B cell (primary cell): ENCODE data around the gene GMNC. TPM values are rescaled to one million over a fixed set of nuclear protein-coding genes. Genes with fewer than 3 reads are reported as not detected.

Experiments
- ATAC-seq: fragments of 200-7000 bp; cut with Tn5 transposase; one replicate; pipeline ENCODE4 v1.10.0; 2021; ENCODE audit warnings: low read depth, mild to moderate bottlenecking, moderate number of reproducible peaks, moderate library complexity
- CTCF ChIA-PET: fragments of 350-600 bp; sonication (Branson Sonifier 250); formaldehyde crosslinking; loops from one replicate; lab custom pipeline; 2021; ENCODE audit warnings: antibody characterized with exemption, inconsistent platforms; lab: Charles Lee
- POLR2A ChIA-PET: fragments of 350-600 bp; sonication (Branson Sonifier 250); formaldehyde crosslinking; loops from one replicate; lab custom pipeline; 2021; ENCODE audit warnings: antibody characterized with exemption; lab: Charles Lee
- DNase-seq: peaks from one replicate; pipeline ENCODE4 v3.0.0; 2013
- H2AFZ ChIP-seq: 2 replicates; pipeline ENCODE4 v1.6.1; 2012; ENCODE audit warnings: mild to moderate bottlenecking, low read depth, low read length; ENCODE audit not compliant: insufficient read depth, poor library complexity, severe bottlenecking
- H3K27ac ChIP-seq, 2 donors: 1 replicate in 1 of 2; 2 replicates in 1 of 2; pipeline ENCODE4 v1.5.1; 2012 to 2013; ENCODE audit warnings: low read length in 2 of 2, mild to moderate bottlenecking in 2 of 2, moderate library complexity in 1 of 2
- H3K27me3 ChIP-seq, 4 experiments: fragments of 200-600 bp in 1 of 4; sonication (generic) in 1 of 4; replicated peaks in 1 of 4; 1 replicate in 2 of 4; 2 replicates in 2 of 4; pipeline versions ENCODE4 v1.6.1 to v1.7.0; 2013 to 2016; ENCODE audit warnings: low read length in 3 of 4, mild to moderate bottlenecking in 2 of 4, mixed read lengths in 1 of 4, moderate library complexity in 1 of 4; ENCODE audit not compliant: insufficient read depth in 4 of 4, control insufficient read depth in 3 of 4; ENCODE audit errors: control extremely low read depth in 1 of 4
- H3K36me3 ChIP-seq, 2 experiments: replicated peaks in 1 of 2; 1 replicate in 1 of 2; 2 replicates in 1 of 2; pipeline versions ENCODE4 v1.6.1 to v1.7.1; 2013; ENCODE audit warnings: low read length in 1 of 2; ENCODE audit not compliant: insufficient read depth in 2 of 2, control insufficient read depth in 1 of 2; ENCODE audit errors: control extremely low read depth in 1 of 2, extremely low read depth in 1 of 2
- H3K4me1 ChIP-seq, 2 donors: fragments of 200-600 bp in 1 of 2; sonication (generic) in 1 of 2; 1 replicate in 1 of 2; 2 replicates in 1 of 2; pipeline versions ENCODE4 v1.5.1 to v1.6.1; 2013 to 2017; ENCODE audit warnings: low read length in 2 of 2; ENCODE audit not compliant: control insufficient read depth in 2 of 2, insufficient read depth in 2 of 2
- H3K4me2 ChIP-seq: replicated peaks from 2 replicates; pipeline ENCODE3; 2012; ENCODE audit warnings: mild to moderate bottlenecking, low read depth, low read length; ENCODE audit not compliant: poor library complexity, severe bottlenecking
- H3K4me3 ChIP-seq, 5 experiments: fragments of 200-600 bp in 1 of 5; sonication (generic) in 1 of 5; 1 replicate in 3 of 5; 2 replicates in 2 of 5; pipeline versions ENCODE4 v1.5.1 to v1.7.0; 2011 to 2016; ENCODE audit warnings: low read length in 4 of 5, mild to moderate bottlenecking in 4 of 5, low read depth in 2 of 5, control low read depth in 1 of 5, moderate library complexity in 1 of 5; ENCODE audit not compliant: insufficient read depth in 1 of 5; ENCODE audit errors: control extremely low read depth in 1 of 5, extremely low read depth in 1 of 5
- H3K79me2 ChIP-seq: fragments of 200-600 bp; sonication (generic); one replicate; pipeline ENCODE4 v1.6.0; 2016; ENCODE audit warnings: low read length; ENCODE audit not compliant: control insufficient read depth, insufficient read depth
- H3K9ac ChIP-seq: fragments of 200-600 bp; sonication (generic); 2 replicates; pipeline ENCODE4 v1.6.1; 2017; ENCODE audit warnings: mild to moderate bottlenecking, low read length, moderate library complexity
- H3K9me3 ChIP-seq, 3 donors: one replicate each; pipeline versions ENCODE4 v1.6.1 to v1.7.1; 2013; ENCODE audit warnings: low read length in 2 of 3; ENCODE audit not compliant: control insufficient read depth in 2 of 3, insufficient read depth in 1 of 3; ENCODE audit errors: control extremely low read depth in 1 of 3
- H4K20me1 ChIP-seq: 2 replicates; pipeline ENCODE4 v1.6.0; 2012; ENCODE audit warnings: mild to moderate bottlenecking, low read length; ENCODE audit not compliant: insufficient read depth, control insufficient read depth, poor library complexity, severe bottlenecking
- H3K27ac Mint-ChIP-seq: one replicate; pipeline ENCODE4 v1.8.0; 2021; ENCODE audit warnings: mixed read lengths
- H3K27me3 Mint-ChIP-seq: one replicate; pipeline ENCODE4 v1.8.0; 2021; ENCODE audit warnings: mixed read lengths
- H3K4me1 Mint-ChIP-seq: one replicate; pipeline ENCODE4 v1.8.0; 2021; ENCODE audit warnings: mixed read lengths
- H3K4me3 Mint-ChIP-seq: one replicate; pipeline ENCODE4 v1.8.0; 2021; ENCODE audit warnings: mixed read lengths
- H3K9me3 Mint-ChIP-seq: one replicate; pipeline ENCODE4 v1.8.0; 2022; ENCODE audit warnings: mixed read lengths; ENCODE audit not compliant: insufficient read depth
- EZH2 ChIP-seq: IDR thresholded peaks from 2 replicates; pipeline ENCODE4 v1.6.1; 2012; ENCODE audit warnings: borderline replicate concordance, low read depth, mild to moderate bottlenecking, moderate library complexity, low read length; ENCODE audit not compliant: insufficient read depth, poor library complexity, severe bottlenecking
- WGBS: methylation state at CpG from one replicate; pipeline ENCODE4 v1.1.5; 2013; ENCODE audit warnings: missing lambda C conversion rate; ENCODE audit not compliant: insufficient coverage; 5-methylcytosine and 5-hydroxymethylcytosine counted together
- intact Hi-C: fragments of 100-400 bp; cut with micrococcal nuclease; formaldehyde crosslinking; loops from one replicate; pipeline ENCODE4 v1.10.0; 2022
- polyA plus RNA-seq: library from polyadenylated mRNA; depleted of rRNA; stranded (reverse); fragments of >200 nt; gene quantifications from 2 replicates; pipeline ENCODE4 v1.2.3, GENCODE V29; 2012
- total RNA-seq, 2 donors: library from RNA; stranded (reverse); fragments of 120-200 nt in 1 of 2; gene quantifications; 1 replicate in 1 of 2; 2 replicates in 1 of 2; pipeline versions ENCODE4 v1.2.3 to v1.2.4, GENCODE V29; 2013 to 2022
- TF ChIP-seq, protein P1 (sequence below): fragments of 200-600 bp; IDR thresholded peaks from one replicate; pipeline ENCODE4 v1.8.0; 2022; ENCODE audit warnings: antibody characterized with exemption, mild to moderate bottlenecking

The GMNC gene
- total and polyA plus RNA-seq, 2 donors (not counting 1 experiment from before 2014, with no cell fraction given) = not detected

DNA sequence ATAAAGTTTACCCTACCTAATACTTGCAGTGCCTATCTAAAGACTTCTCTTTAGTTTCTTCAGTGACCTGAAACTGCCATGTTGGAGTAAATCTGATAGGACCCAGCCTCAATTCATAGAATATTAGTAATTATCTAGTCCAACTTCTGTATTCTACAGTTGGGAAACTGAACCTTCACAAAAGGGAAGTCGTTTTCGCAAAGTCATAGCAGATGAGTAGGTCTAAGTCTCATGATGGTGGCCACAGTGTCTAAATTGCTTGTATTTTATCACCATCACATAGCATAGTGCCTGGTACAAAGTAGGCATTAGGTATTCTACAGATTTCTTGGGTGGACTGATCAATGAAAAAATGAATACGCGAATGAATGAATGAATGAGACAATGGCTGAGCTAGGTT, 8.4 kb downstream of the GMNC start:
- no peak overlapping the region for H3K27ac Mint-ChIP-seq
- no peaks in the 10 kb centered on the region for H3K9me3 ChIP-seq
- H3K4me1 Mint-ChIP-seq = no peaks in the 10 kb centered on the region
- H3K4me3 Mint-ChIP-seq = no peak overlapping the region
- H3K4me3 ChIP-seq = no peak overlapping the region
- H3K9me3 Mint-ChIP-seq = no peaks in the 10 kb centered on the region
- H2AFZ ChIP-seq = no peak overlapping the region
- POLR2A ChIA-PET = no interaction called here
- no peaks in the 10 kb centered on the region for H4K20me1 ChIP-seq
- TF ChIP-seq EZH2 = no peak
- TF ChIP-seq, protein P1, sequence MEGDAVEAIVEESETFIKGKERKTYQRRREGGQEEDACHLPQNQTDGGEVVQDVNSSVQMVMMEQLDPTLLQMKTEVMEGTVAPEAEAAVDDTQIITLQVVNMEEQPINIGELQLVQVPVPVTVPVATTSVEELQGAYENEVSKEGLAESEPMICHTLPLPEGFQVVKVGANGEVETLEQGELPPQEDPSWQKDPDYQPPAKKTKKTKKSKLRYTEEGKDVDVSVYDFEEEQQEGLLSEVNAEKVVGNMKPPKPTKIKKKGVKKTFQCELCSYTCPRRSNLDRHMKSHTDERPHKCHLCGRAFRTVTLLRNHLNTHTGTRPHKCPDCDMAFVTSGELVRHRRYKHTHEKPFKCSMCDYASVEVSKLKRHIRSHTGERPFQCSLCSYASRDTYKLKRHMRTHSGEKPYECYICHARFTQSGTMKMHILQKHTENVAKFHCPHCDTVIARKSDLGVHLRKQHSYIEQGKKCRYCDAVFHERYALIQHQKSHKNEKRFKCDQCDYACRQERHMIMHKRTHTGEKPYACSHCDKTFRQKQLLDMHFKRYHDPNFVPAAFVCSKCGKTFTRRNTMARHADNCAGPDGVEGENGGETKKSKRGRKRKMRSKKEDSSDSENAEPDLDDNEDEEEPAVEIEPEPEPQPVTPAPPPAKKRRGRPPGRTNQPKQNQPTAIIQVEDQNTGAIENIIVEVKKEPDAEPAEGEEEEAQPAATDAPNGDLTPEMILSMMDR = no peak
- DNase-seq (no peak), ATAC-seq (no peak)
- no peaks in the 10 kb centered on the region for H3K27me3 ChIP-seq
- 83% methylated on average over 2 of the region's 4 CpGs for WGBS
- H3K36me3 ChIP-seq = no peaks in the 10 kb centered on the region
- H3K4me2 ChIP-seq = no peak overlapping the region
- CTCF ChIA-PET = no interaction called here
- H3K79me2 ChIP-seq = no peaks in the 10 kb centered on the region
- no peak overlapping the region for H3K9ac ChIP-seq
- intact Hi-C loops = no loop called here
- no peaks in the 10 kb centered on the region for H3K4me1 ChIP-seq
- no peaks in the 10 kb centered on the region for H3K27me3 Mint-ChIP-seq
- no peak overlapping the region for H3K27ac ChIP-seq

DNA sequence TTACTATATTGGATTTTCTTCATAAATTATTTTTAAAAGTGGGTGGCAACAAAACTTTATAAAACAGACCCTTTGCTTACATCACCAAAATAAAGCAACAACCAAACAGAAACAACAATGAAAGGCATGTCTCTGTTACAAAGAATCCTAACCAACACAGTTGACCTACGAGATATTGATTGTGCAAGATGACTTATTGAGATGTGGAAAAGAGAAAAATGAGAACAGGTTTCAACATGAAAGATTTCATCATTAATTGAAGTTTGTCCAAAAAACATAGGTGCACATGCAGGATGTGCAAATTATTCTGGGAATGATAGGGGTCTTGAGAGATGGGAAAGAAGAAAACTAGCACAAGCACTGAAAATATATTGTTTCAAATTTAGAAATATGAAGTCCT, 9.0 kb downstream of the GMNC start:
- H3K4me3 ChIP-seq = no peak overlapping the region
- no peaks in the 10 kb centered on the region for H3K4me1 ChIP-seq
- no peak overlapping the region for H3K4me2 ChIP-seq
- Mint-ChIP-seq H3K9me3 (no peaks in the 10 kb centered on the region), H3K27me3 (no peaks in the 10 kb centered on the region), H3K4me1 (no peaks in the 10 kb centered on the region), H3K4me3 (no peak overlapping the region), H3K27ac (no peak overlapping the region)
- WGBS = no CpG with 5 or more reads among the region's 1 CpG
- H3K27ac ChIP-seq = no peak overlapping the region
- no peak overlapping the region for H2AFZ ChIP-seq
- ChIA-PET CTCF (no interaction called here), POLR2A (no interaction called here)
- TF ChIP-seq, protein P1 = no peak
- TF ChIP-seq EZH2 = no peak
- DNase-seq (no peak), ATAC-seq (no peak)
- no peaks in the 10 kb centered on the region for H3K36me3 ChIP-seq
- no peak overlapping the region for H3K9ac ChIP-seq
- intact Hi-C loops = no loop called here
- no peaks in the 10 kb centered on the region for H4K20me1 ChIP-seq
- no peaks in the 10 kb centered on the region for H3K27me3 ChIP-seq
- H3K79me2 ChIP-seq = no peaks in the 10 kb centered on the region
- H3K9me3 ChIP-seq = no peaks in the 10 kb centered on the region
